ENCODE measurements around the gene CDK17.
A peak's percentile ranks its signal among the peaks of the same experiment; 100 is the strongest.
"Not testable (repeated sequence)": the region's sequence is repeated elsewhere in the genome, so short reads cannot be mapped to it uniquely, and the experiment has no call there.

CDK17 gene

GRCh38 chr12:96383991-96384390 is 16.2 kb downstream of the CDK17 start:
- DNase-seq, result no peak

- no peak for DNase-seq
These were observed 16.9 kb downstream of the CDK17 start for GRCh38 chr12:96383371-96383770.

DNA sequence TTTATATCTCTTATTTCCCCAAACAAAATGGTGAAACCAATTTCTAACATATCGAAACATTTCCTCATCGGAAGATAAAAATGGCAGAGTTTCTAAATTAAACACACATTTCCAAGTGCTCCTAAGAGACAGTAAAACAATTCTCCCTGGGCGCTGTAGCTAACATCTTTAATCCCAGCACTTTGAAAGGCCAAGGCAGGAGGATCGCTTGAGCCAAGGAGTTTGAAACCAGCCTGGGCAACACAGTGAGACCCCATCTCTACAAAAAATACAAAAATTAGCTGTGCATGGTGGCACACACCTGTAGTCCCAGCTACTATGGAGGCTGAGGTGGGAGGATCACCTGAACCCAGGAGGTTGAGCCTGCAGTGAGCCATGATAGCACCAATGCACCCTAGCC is 20.5 kb downstream of the CDK17 start:
- not testable (repeated sequence) for DNase-seq

- DNase-seq, result no peak
These were observed 21.9 kb downstream of the CDK17 start for GRCh38 chr12:96378319-96378718.

DNA sequence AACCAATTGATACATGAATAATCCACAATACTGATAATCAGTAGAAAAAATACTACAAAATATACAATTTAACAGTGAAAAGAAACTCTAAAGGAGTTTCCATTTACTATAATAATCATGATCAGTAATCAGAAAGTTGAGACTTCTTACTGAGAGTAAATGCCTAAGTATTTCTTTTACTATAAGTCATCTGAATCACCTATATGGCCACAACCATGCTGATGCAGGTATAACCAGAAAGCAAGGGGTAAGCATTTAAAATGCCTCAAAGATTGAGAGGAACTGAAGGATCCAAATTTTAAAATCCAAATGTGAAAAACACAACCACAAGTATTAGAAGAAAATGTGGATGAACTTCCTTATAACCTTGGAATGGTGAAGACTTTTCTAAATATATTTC is 23.4 kb downstream of the CDK17 start:
- no peak for DNase-seq

DNA sequence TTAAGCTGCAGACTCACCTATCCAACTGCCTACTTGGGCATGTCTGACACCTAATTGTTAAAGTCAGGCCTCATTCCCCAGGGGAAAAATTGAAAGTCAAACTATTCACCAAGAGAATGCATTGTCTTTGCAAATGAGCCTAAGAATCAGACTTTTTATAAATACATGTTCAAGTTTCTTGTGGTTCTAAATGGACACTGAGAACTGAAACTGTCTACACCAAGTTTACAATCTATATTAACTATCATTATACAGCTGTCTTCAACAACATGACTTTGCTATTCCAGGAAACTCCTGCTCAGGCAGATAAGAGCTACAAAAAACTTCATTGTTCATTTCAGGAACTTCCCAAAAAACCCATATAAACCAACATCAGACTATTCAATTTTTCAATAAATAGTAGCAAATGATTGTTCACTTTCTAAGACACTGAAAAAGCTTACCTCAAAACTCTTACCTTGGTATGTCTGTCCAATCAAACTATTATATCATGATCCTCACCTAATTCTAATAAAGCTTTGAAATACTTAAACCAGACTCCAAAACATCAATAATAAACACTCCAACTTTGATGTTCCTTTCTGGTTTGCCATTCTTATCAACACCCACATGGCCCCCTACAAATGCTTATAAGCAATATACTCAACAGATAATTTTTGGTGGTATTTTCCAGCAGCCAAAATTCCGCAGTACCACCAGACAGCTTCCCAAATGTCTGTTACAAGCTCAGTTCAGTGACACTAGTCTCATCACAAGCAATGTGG is 24.2 kb downstream of the CDK17 start:
- DNase-seq, result no peak

GRCh38 chr12:96375170-96375569 is 25.1 kb downstream of the CDK17 start:
- no peak for DNase-seq

- DNase-seq, result no peak
These were observed 28.2 kb downstream of the CDK17 start for GRCh38 chr12:96371790-96372699.

GRCh38 chr12:96371138-96371789 is 29.0 kb downstream of the CDK17 start:
- DNase-seq, result peak in 1 of 2 experiments; percentile 18

- DNase-seq, result no peak
These were observed 31.6 kb downstream of the CDK17 start for GRCh38 chr12:96368687-96369086.

DNA sequence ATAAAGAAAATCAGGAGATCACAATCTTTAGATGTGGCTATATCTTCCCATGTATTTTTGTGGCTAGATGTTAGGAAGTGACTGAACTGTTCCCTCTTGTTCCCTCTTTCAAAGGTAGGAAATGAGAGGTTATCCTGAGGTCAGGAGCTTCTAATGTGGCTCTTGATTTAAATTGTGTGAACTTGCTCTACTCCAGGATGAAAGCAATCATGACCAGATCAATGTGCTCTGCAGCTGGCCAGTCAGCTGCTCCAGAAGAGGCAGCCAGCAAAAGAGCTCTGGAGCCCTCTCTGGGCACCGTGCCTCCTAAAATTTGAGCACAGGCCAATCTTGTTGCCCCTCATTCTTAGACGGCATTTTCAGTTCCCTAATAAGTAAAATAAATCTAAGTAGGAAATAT is 32.0 kb downstream of the CDK17 start:
- DNase-seq, result peak in 1 of 2 experiments; percentile 3

- no peak for DNase-seq
These were observed 33.9 kb downstream of the CDK17 start for GRCh38 chr12:96366381-96366654.

GRCh38 chr12:96365604-96366380 is 34.4 kb downstream of the CDK17 start:
- DNase-seq, result no peak

GRCh38 chr12:96364092-96364700 is 36.0 kb downstream of the CDK17 start:
- DNase-seq, result no peak

DNA sequence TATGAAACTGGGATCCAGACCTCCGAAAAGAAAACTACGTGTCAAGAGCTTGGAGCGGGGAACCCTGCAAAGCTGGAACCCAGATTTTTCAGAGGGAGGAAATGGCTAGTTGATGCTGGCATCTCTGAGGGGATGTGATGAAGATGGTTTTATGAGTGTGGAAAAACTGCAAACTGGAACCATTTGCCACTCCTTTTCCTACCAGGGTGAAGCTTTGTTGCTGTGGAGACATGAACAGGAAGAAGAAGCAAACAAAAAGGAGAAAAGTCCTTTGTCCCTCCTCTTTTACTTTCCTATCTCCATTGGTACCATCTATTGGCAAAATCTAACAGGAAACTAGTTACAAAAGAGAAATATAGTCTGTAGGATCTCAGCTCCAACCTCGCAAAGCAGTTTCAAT is 39.2 kb downstream of the CDK17 start:
- DNase-seq, result no peak

DNA sequence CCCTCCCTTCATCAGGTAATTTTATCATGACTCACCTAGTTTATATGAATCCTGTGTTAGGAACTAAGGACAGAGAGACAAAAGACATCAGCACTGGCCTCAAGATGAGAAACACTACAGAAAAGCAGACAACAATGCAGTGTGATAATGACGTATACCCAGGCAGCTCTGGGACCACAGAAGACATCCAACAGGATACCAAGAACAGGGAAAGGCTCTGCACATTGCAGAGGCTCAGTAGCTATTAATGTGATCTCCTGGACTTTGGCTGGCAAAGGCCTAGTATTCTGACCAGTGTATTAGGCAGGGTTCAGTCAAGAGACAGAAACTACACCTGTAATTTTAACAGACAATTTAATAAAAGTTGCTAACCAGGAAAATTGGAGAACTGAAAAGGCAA is 39.7 kb downstream of the CDK17 start:
- DNase-seq, result no peak

GRCh38 chr12:96359328-96359727 is 40.9 kb downstream of the CDK17 start:
- DNase-seq, result no peak

DNA sequence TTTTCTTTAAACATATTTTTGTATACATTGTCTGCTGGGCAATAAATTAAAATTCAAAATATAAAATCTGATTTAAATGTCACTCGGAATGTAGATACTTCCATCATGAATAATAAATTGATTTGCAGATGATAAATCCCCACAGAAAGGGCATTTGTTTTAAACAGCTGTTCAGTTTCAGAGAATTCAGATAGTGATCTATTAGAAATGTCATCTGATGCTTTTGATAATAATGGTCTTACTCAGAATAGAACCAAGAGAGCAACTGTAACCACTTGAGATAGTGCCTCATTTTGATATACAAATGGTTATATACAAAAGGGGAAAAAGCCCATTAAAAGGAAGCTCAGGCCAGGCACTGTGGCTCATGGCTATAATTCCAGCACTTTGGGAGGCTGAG is 43.4 kb downstream of the CDK17 start:
- no peak for DNase-seq

DNA sequence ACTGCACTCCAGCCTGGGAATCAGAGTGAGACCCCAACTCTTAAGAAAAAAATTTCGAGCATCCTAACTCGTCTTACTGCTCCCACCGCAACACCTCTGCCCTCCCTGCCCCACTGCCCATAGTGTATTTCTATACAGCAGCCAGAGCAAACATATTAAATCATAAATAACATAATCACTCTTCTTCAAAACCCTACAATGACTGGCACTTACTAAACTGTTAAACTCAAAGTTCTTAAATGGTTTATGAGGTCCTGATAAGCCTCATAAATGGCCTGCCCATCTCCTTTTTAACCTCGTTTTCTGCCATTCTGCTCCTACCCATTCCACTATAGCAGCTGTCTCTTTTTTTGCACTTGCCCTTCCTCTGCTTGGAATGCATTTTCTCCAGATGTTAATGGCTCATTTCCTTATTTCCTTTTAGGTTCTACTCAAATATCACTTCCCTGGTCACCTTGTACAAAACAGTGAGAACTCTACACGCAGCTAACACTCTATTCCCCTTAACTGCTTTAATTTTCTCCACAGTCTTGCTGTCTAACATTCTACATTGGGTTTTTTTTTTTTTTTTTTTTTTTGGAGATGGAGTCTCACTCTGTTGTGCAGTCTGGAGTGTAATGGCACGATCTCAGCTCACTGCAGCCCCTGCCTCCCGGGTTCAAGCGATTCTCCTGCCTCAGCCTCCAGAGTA is 45.2 kb downstream of the CDK17 start:
- DNase-seq, result no peak

DNA sequence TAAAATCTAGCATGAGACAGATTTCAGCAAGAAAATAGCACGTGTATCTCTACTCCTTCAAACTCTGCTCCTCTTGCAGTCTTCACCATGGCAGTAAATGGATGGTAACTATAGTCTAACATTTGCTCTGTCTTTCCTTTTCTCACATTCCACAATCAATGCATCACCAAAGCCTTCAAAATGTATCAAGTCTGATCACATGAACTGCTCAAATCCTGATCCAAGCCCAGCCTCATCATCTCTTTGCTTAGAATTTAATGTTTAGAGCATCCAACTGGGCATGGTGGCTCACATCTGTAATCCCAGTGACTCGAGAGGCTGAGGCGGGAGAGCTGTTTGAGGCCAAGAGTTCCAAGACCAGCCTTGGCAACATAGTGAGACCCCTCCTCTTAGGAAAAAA is 45.9 kb downstream of the CDK17 start:
- DNase-seq, result no peak

GRCh38 chr12:96352161-96352835 is 47.9 kb downstream of the CDK17 start:
- peak; percentile 33 to 70 for DNase-seq
